GM12892 (cell line): ENCODE data around the gene LRRC9.

ENCODE experiments used
- POLR2A ChIP-seq: IDR thresholded peaks from 2 replicates; pipeline ENCODE4 v1.6.1; 2011; ENCODE audit warnings: low read depth, low read length, control low read depth
- POLR2AphosphoS5 ChIP-seq: IDR thresholded peaks from 2 replicates; pipeline ENCODE4 v1.6.1; 2011; ENCODE audit warnings: low read depth, low read length, control low read depth

GRCh38 chr14:60097974-60098373, 178.0 kb downstream of the LRRC9 start:
- TF ChIP-seq POLR2A, result no peak
- no peak for TF ChIP-seq POLR2AphosphoS5
